Measurements from ENCODE around the gene PHACTR1.

Gene PHACTR1

GRCh38 chr6:12916420-12917136, 200.0 kb downstream of the PHACTR1 start:
- Histone ChIP-seq H3K36me3 (ENCODE audit: control insufficient read depth in 1 of 2, insufficient read depth in 2 of 2, low read depth in 1 of 2, low read length in 2 of 2) (no peaks in the 10 kb centered on the region), H3K27ac (ENCODE audit: low read length, poor library complexity, severe bottlenecking) (no peak overlapping the region), H2AFZ (ENCODE audit: low read depth, low read length) (no peak overlapping the region), H3K4me2 (ENCODE audit: low read length, poor library complexity, severe bottlenecking) (no peak overlapping the region), H3K23ac (ENCODE audit: low read length in 2 of 2) (no peak overlapping the region), H4K91ac (ENCODE audit: low read length) (no peak overlapping the region), H3K27me3 (ENCODE audit: control insufficient read depth in 1 of 2, insufficient read depth in 1 of 2, low read length in 2 of 2) (peaks cover 7 to 10% of the 10 kb centered on the region in 2 experiments), H2BK12ac (ENCODE audit: low read length in 2 of 2) (no peak overlapping the region), H2AK5ac (ENCODE audit: low read length, severe bottlenecking) (no peak overlapping the region), H3K9ac (ENCODE audit: low read length) (no peak overlapping the region), H3K14ac (ENCODE audit: low read length in 2 of 2) (no peak overlapping the region), H2BK120ac (ENCODE audit: low read depth, low read length) (no peak overlapping the region), H3K18ac (ENCODE audit: low read depth in 1 of 2, low read length in 2 of 2) (no peak overlapping the region), H3K4me3 (ENCODE audit: insufficient read depth in 1 of 2, low read depth in 1 of 2, low read length in 2 of 2) (no peak overlapping the region), H2BK15ac (ENCODE audit: low read depth, poor library complexity, severe bottlenecking) (no peak overlapping the region), H3K79me1 (replicated peaks; ENCODE audit: low read length, poor library complexity, severe bottlenecking) (no peaks in the 10 kb centered on the region), H3K9me3 (ENCODE audit: control insufficient read depth, low read length) (no peaks in the 10 kb centered on the region), H3K4me1 (ENCODE audit: control insufficient read depth, insufficient read depth, low read depth, low read length) (no peaks in the 10 kb centered on the region), H4K8ac (ENCODE audit: low read length) (no peak overlapping the region), H2BK5ac (ENCODE audit: low read depth, low read length, poor library complexity, severe bottlenecking) (no peak overlapping the region), H3K4ac (ENCODE audit: low read depth in 1 of 2, low read length in 2 of 2) (no peak overlapping the region)
- WGBS: no CpG with 5 or more reads among the region's 3 CpGs
- no peak for DNase-seq

GRCh38 chr6:12921467-12921866, 204.9 kb downstream of the PHACTR1 start:
- Histone ChIP-seq H3K79me1 (replicated peaks; ENCODE audit: low read length, poor library complexity, severe bottlenecking) (no peaks in the 10 kb centered on the region), H3K27me3 (ENCODE audit: control insufficient read depth in 1 of 2, insufficient read depth in 1 of 2, low read length in 2 of 2) (peaks cover 2 to 6% of the 10 kb centered on the region in 2 experiments), H3K18ac (ENCODE audit: low read depth in 1 of 2, low read length in 2 of 2) (no peak overlapping the region), H2BK12ac (ENCODE audit: low read length in 2 of 2) (no peak overlapping the region), H3K9ac (ENCODE audit: low read length) (no peak overlapping the region), H3K4ac (ENCODE audit: low read depth in 1 of 2, low read length in 2 of 2) (no peak overlapping the region), H3K4me3 (ENCODE audit: insufficient read depth in 1 of 2, low read depth in 1 of 2, low read length in 2 of 2) (no peak overlapping the region), H3K9me3 (ENCODE audit: control insufficient read depth, low read length) (peaks cover 5% of the 10 kb centered on the region), H3K36me3 (ENCODE audit: control insufficient read depth in 1 of 2, insufficient read depth in 2 of 2, low read depth in 1 of 2, low read length in 2 of 2) (no peaks in the 10 kb centered on the region), H4K8ac (ENCODE audit: low read length) (no peak overlapping the region), H3K4me1 (ENCODE audit: control insufficient read depth, insufficient read depth, low read depth, low read length) (no peaks in the 10 kb centered on the region), H3K4me2 (ENCODE audit: low read length, poor library complexity, severe bottlenecking) (no peak overlapping the region), H2BK15ac (ENCODE audit: low read depth, poor library complexity, severe bottlenecking) (no peak overlapping the region), H2AK5ac (ENCODE audit: low read length, severe bottlenecking) (no peak overlapping the region), H3K27ac (ENCODE audit: low read length, poor library complexity, severe bottlenecking) (no peak overlapping the region), H2BK5ac (ENCODE audit: low read depth, low read length, poor library complexity, severe bottlenecking) (no peak overlapping the region), H2AFZ (ENCODE audit: low read depth, low read length) (no peak overlapping the region), H3K14ac (ENCODE audit: low read length in 2 of 2) (no peak overlapping the region), H3K23ac (ENCODE audit: low read length in 2 of 2) (no peak overlapping the region), H4K91ac (ENCODE audit: low read length) (no peak overlapping the region), H2BK120ac (ENCODE audit: low read depth, low read length) (no peak overlapping the region)
- no peak for DNase-seq

GRCh38 chr6:12923644-12924235, 207.2 kb downstream of the PHACTR1 start:
- Histone ChIP-seq H3K4ac (ENCODE audit: low read depth in 1 of 2, low read length in 2 of 2) (no peak overlapping the region), H3K23ac (ENCODE audit: low read length in 2 of 2) (no peak overlapping the region), H4K91ac (ENCODE audit: low read length) (no peak overlapping the region), H2BK12ac (ENCODE audit: low read length in 2 of 2) (no peak overlapping the region), H3K4me2 (ENCODE audit: low read length, poor library complexity, severe bottlenecking) (no peak overlapping the region), H2AK5ac (ENCODE audit: low read length, severe bottlenecking) (no peak overlapping the region), H4K8ac (ENCODE audit: low read length) (no peak overlapping the region), H2AFZ (ENCODE audit: low read depth, low read length) (no peak overlapping the region), H3K9ac (ENCODE audit: low read length) (no peak overlapping the region), H2BK5ac (ENCODE audit: low read depth, low read length, poor library complexity, severe bottlenecking) (no peak overlapping the region), H3K4me3 (ENCODE audit: insufficient read depth in 1 of 2, low read depth in 1 of 2, low read length in 2 of 2) (no peak overlapping the region), H3K36me3 (ENCODE audit: control insufficient read depth in 1 of 2, insufficient read depth in 2 of 2, low read depth in 1 of 2, low read length in 2 of 2) (no peaks in the 10 kb centered on the region), H3K4me1 (ENCODE audit: control insufficient read depth, insufficient read depth, low read depth, low read length) (no peaks in the 10 kb centered on the region), H2BK15ac (ENCODE audit: low read depth, poor library complexity, severe bottlenecking) (no peak overlapping the region), H3K14ac (ENCODE audit: low read length in 2 of 2) (no peak overlapping the region), H3K27me3 (ENCODE audit: control insufficient read depth in 1 of 2, insufficient read depth in 1 of 2, low read length in 2 of 2) (peaks cover 10 to 19% of the 10 kb centered on the region in 2 experiments), H3K18ac (ENCODE audit: low read depth in 1 of 2, low read length in 2 of 2) (no peak overlapping the region), H2BK120ac (ENCODE audit: low read depth, low read length) (no peak overlapping the region), H3K27ac (ENCODE audit: low read length, poor library complexity, severe bottlenecking) (no peak overlapping the region), H3K9me3 (ENCODE audit: control insufficient read depth, low read length) (peaks cover 5% of the 10 kb centered on the region), H3K79me1 (replicated peaks; ENCODE audit: low read length, poor library complexity, severe bottlenecking) (no peaks in the 10 kb centered on the region)
- DNase-seq: no peak
- 72% methylated on average over 2 of the region's 3 CpGs for WGBS

- Histone ChIP-seq H3K14ac (ENCODE audit: low read length in 2 of 2) (no peak overlapping the region), H3K18ac (ENCODE audit: low read depth in 1 of 2, low read length in 2 of 2) (no peak overlapping the region)
- no CpG with 5 or more reads among the region's 1 CpG for WGBS
These were observed 208.3 kb downstream of the PHACTR1 start for GRCh38 chr6:12924911-12925310.

More at GRCh38 chr6:12924911-12925310, 208.3 kb downstream of the PHACTR1 start:
- no peak overlapping the region for H3K4me3 ChIP-seq (ENCODE audit: insufficient read depth in 1 of 2, low read depth in 1 of 2, low read length in 2 of 2)
- H2BK15ac ChIP-seq (ENCODE audit: low read depth, poor library complexity, severe bottlenecking): no peak overlapping the region
- no peak overlapping the region for H3K4me2 ChIP-seq (ENCODE audit: low read length, poor library complexity, severe bottlenecking)
- H4K91ac ChIP-seq (ENCODE audit: low read length): no peak overlapping the region
- H3K27me3 ChIP-seq (ENCODE audit: control insufficient read depth in 1 of 2, insufficient read depth in 1 of 2, low read length in 2 of 2): peaks cover 10 to 26% of the 10 kb centered on the region in 2 experiments
- no peaks in the 10 kb centered on the region for H3K79me1 ChIP-seq (replicated peaks; ENCODE audit: low read length, poor library complexity, severe bottlenecking)
- H2AK5ac ChIP-seq (ENCODE audit: low read length, severe bottlenecking): no peak overlapping the region
- no peak overlapping the region for H4K8ac ChIP-seq (ENCODE audit: low read length)
- H2AFZ ChIP-seq (ENCODE audit: low read depth, low read length): no peak overlapping the region
- H3K4ac ChIP-seq (ENCODE audit: low read depth in 1 of 2, low read length in 2 of 2): no peak overlapping the region
- H3K36me3 ChIP-seq (ENCODE audit: control insufficient read depth in 1 of 2, insufficient read depth in 2 of 2, low read depth in 1 of 2, low read length in 2 of 2): no peaks in the 10 kb centered on the region
- peaks cover 5% of the 10 kb centered on the region for H3K9me3 ChIP-seq (ENCODE audit: control insufficient read depth, low read length)
- H2BK120ac ChIP-seq (ENCODE audit: low read depth, low read length): no peak overlapping the region
- no peak for DNase-seq
- no peaks in the 10 kb centered on the region for H3K4me1 ChIP-seq (ENCODE audit: control insufficient read depth, insufficient read depth, low read depth, low read length)
- no peak overlapping the region for H2BK12ac ChIP-seq (ENCODE audit: low read length in 2 of 2)
- no peak overlapping the region for H3K9ac ChIP-seq (ENCODE audit: low read length)
- no peak overlapping the region for H3K27ac ChIP-seq (ENCODE audit: low read length, poor library complexity, severe bottlenecking)
- H2BK5ac ChIP-seq (ENCODE audit: low read depth, low read length, poor library complexity, severe bottlenecking): no peak overlapping the region
- H3K23ac ChIP-seq (ENCODE audit: low read length in 2 of 2): no peak overlapping the region

Data from mesenchymal stem cell (in vitro differentiated cells and primary cell).